Endothelial cell of umbilical vein (primary cell): ENCODE data around the gene CDC26. TPM values are rescaled to one million over a fixed set of nuclear protein-coding genes. Genes with fewer than 3 reads are reported as not detected.

Experiments
- BruUV-seq: library from RNA; stranded (reverse); fragments of 400-500 nt; replicated peaks from 2 replicates; lab custom pipeline; 2021; lab: Mats Ljungman, UMichigan
- CTCF ChIA-PET: fragments of 300-600, 350-600 bp; sonication (Branson Sonifier 250); formaldehyde crosslinking; loops from one replicate; lab custom pipeline; 2021; ENCODE audit warnings: antibody characterized with exemption, inconsistent platforms; lab: Charles Lee
- POLR2A ChIA-PET: fragments of 300-600, 350-600 bp; sonication (Branson Sonifier 250); formaldehyde crosslinking; loops from one replicate; lab custom pipeline; 2021; ENCODE audit warnings: antibody characterized with exemption, inconsistent platforms; lab: Charles Lee
- DNase-seq: peaks from one replicate; pipeline ENCODE4 v3.0.0-alpha.2; 2011; ENCODE audit warnings: low read depth, low spot score
- FAIRE-seq: peaks from 2 replicates; lab custom pipeline; 2011; peaks lifted over from hg19 to GRCh38; lab: Jason Lieb, UNC
- H2AFZ ChIP-seq: 2 replicates; pipeline ENCODE4 v1.6.0; 2012; ENCODE audit warnings: low read depth, low read length, control low read depth, inconsistent platforms
- H3K27ac ChIP-seq: 2 replicates; pipeline ENCODE4 v1.5.1; 2011; ENCODE audit warnings: low read depth, mild to moderate bottlenecking, control low read depth, low read length, moderate library complexity; ENCODE audit not compliant: insufficient read depth
- H3K27me3 ChIP-seq, 2 experiments: 2 replicates each; pipeline versions ENCODE4 v1.6.0 to v1.6.1; 2011; ENCODE audit warnings: low read length in 2 of 2, mixed read lengths in 1 of 2; ENCODE audit not compliant: control insufficient read depth in 2 of 2, insufficient read depth in 2 of 2
- H3K36me3 ChIP-seq, 2 experiments: 2 replicates in 1 of 2; 3 replicates in 1 of 2; pipeline ENCODE4 v1.5.1; 2011; ENCODE audit warnings: low read length in 2 of 2, mild to moderate bottlenecking in 1 of 2, moderate library complexity in 1 of 2; ENCODE audit not compliant: control insufficient read depth in 2 of 2, insufficient read depth in 2 of 2; ENCODE audit errors: extremely low read depth in 1 of 2
- H3K4me1 ChIP-seq: 3 replicates; pipeline ENCODE4 v1.5.1; 2011; ENCODE audit warnings: mild to moderate bottlenecking, low read length; ENCODE audit not compliant: control insufficient read depth, insufficient read depth; ENCODE audit errors: extremely low read depth
- H3K4me2 ChIP-seq: 2 replicates; pipeline ENCODE4 v1.6.1; 2011; ENCODE audit warnings: low read length, control low read depth, mixed read lengths; ENCODE audit not compliant: insufficient read depth
- H3K4me3 ChIP-seq, 3 experiments: fragments of 200-600 bp in 1 of 3; sonication (generic), shearing (Covaris generic) in 1 of 3; replicated peaks in 1 of 3; 2 replicates each; pipeline ENCODE4 v1.5.1; 2011 to 2016; ENCODE audit warnings: control low read depth in 3 of 3, low read length in 3 of 3, mild to moderate bottlenecking in 2 of 3, inconsistent platforms in 1 of 3, low read depth in 1 of 3, moderate library complexity in 1 of 3; ENCODE audit not compliant: insufficient read depth in 1 of 3
- H3K79me2 ChIP-seq: 2 replicates; pipeline ENCODE4 v1.6.0; 2012; ENCODE audit warnings: low read length, inconsistent platforms; ENCODE audit not compliant: control insufficient read depth, insufficient read depth
- H3K9ac ChIP-seq: replicated peaks from 2 replicates; pipeline ENCODE3; 2011; ENCODE audit warnings: low read length, control low read depth; ENCODE audit not compliant: insufficient read depth; ENCODE audit errors: extremely low read depth
- H3K9me1 ChIP-seq: replicated peaks from 3 replicates; pipeline ENCODE4 v1.6.0; 2011; ENCODE audit warnings: mild to moderate bottlenecking, low read length; ENCODE audit not compliant: control insufficient read depth, insufficient read depth; ENCODE audit errors: extremely low read depth
- H3K9me3 ChIP-seq: replicated peaks from 2 replicates; pipeline ENCODE4 v1.5.1; 2012; ENCODE audit warnings: low read length, inconsistent platforms; ENCODE audit not compliant: control insufficient read depth, insufficient read depth
- H4K20me1 ChIP-seq: replicated peaks from 2 replicates; pipeline ENCODE3; 2011; ENCODE audit warnings: mild to moderate bottlenecking, low read length; ENCODE audit not compliant: control insufficient read depth, insufficient read depth; ENCODE audit errors: extremely low read depth
- EZH2 ChIP-seq: IDR thresholded peaks from 2 replicates; pipeline ENCODE4 v1.6.1; 2012; ENCODE audit warnings: borderline replicate concordance, low read depth, mild to moderate bottlenecking, moderate library complexity, low read length, inconsistent platforms; ENCODE audit not compliant: severe bottlenecking
- FOS ChIP-seq: IDR thresholded peaks from 2 replicates; pipeline ENCODE4 v1.6.1; 2011; ENCODE audit warnings: mild to moderate bottlenecking, low read length, moderate library complexity, borderline replicate concordance; ENCODE audit not compliant: insufficient read depth
- GATA2 ChIP-seq: IDR thresholded peaks from 2 replicates; pipeline ENCODE4 v1.7.0; 2011; ENCODE audit warnings: low read depth, mild to moderate bottlenecking, moderate library complexity, mixed read lengths, low read length; ENCODE audit not compliant: insufficient read length, insufficient read depth
- JUN ChIP-seq: IDR thresholded peaks from 2 replicates; pipeline ENCODE4 v1.6.1; 2011; ENCODE audit warnings: borderline replicate concordance, low read depth; ENCODE audit not compliant: insufficient read length, insufficient read depth
- MYC ChIP-seq: IDR thresholded peaks from one replicate; pipeline ENCODE4 v1.6.1; 2011; ENCODE audit warnings: mild to moderate bottlenecking, low read depth, low read length
- POLR2A ChIP-seq: IDR thresholded peaks from 2 replicates; pipeline ENCODE4 v1.6.1; 2012; ENCODE audit warnings: low read depth, mild to moderate bottlenecking, control low read depth, low read length
- POLR2AphosphoS5 ChIP-seq: IDR thresholded peaks from 2 replicates; pipeline ENCODE4 v1.6.1; 2012; ENCODE audit warnings: low read depth, mild to moderate bottlenecking, control low read depth, low read length, moderate library complexity; ENCODE audit not compliant: insufficient read depth
- dilution Hi-C: fragments of 300-500 bp; cut with MboI; formaldehyde crosslinking; loops from one replicate; pipeline ENCODE4 v1.15.0; 2019; ENCODE audit warnings: low sequenced_read_pairs; ENCODE audit not compliant: extremely low pct_ligation_motif_present
- intact Hi-C: fragments of 100-400 bp; cut with micrococcal nuclease; formaldehyde crosslinking; loops from one replicate; pipeline ENCODE4 v1.10.0; 2022
- polyA plus RNA-seq, 4 experiments: library from polyadenylated mRNA; depleted of rRNA in 3 of 4; stranded (reverse) in 3 of 4; unstranded in 1 of 4; fragments of >200 nt; gene quantifications; 2 replicates each; pipeline versions ENCODE4 v1.2.1 to v1.2.3, GENCODE V29; 2011 to 2012; ENCODE audit warnings: missing spikeins in 1 of 4
- total RNA-seq: library from RNA; stranded (reverse); gene quantifications from 2 replicates; pipeline ENCODE4 v1.2.3, GENCODE V29; 2021
- TF ChIP-seq, protein P1 (sequence below): IDR thresholded peaks from 2 replicates; pipeline ENCODE4 v1.6.1; 2011; ENCODE audit not compliant: insufficient read depth, insufficient read length
- TF ChIP-seq, protein P2 (sequence below), 2 donors: IDR thresholded peaks; 1 replicate in 1 of 2; 2 replicates in 1 of 2; pipeline ENCODE4 v1.5.1; 2011; ENCODE audit warnings: low read length in 2 of 2, mild to moderate bottlenecking in 2 of 2, moderate library complexity in 2 of 2, control low read depth in 1 of 2, inconsistent platforms in 1 of 2, low read depth in 1 of 2; ENCODE audit not compliant: insufficient read depth in 1 of 2; ENCODE audit errors: extremely low read depth in 1 of 2

CDC26 gene
- total and polyA plus RNA-seq, 2 donors (not counting 3 experiments of a cell fraction or from before 2014, with no cell fraction given): 25.7 to 36.9 TPM

DNA sequence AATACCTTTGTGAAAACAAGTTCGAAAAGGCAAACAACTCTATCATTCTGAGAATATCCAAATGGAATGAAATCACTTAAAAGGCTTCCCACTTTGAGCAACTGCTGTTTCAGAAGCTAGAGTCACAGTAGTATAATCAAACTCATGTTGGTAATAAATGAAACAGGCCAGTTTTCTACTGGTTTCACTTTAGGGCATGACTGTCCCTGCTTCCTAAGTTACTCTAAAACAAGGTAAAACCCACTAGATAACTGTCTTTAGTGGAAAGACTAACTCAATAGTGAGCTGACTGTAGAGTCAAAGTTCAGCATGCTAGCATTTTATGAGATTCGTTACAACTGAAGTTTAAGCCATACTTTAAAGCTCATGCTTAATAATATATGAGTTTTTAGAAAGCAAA, 6.0 kb downstream of the CDC26 start:
- H3K4me3 ChIP-seq: no peak overlapping the region
- no peak overlapping the region for H3K27ac ChIP-seq
- POLR2A ChIA-PET: no interaction called here
- no peaks in the 10 kb centered on the region for H3K9me3 ChIP-seq
- BruUV-seq: no TSS peak
- H3K79me2 ChIP-seq: peaks cover 5% of the 10 kb centered on the region
- H4K20me1 ChIP-seq: no peaks in the 10 kb centered on the region
- no peaks in the 10 kb centered on the region for H3K27me3 ChIP-seq
- intact Hi-C loops: no loop called here
- no peak overlapping the region for H2AFZ ChIP-seq
- DNase-seq: no peak
- TF ChIP-seq, protein P1, sequence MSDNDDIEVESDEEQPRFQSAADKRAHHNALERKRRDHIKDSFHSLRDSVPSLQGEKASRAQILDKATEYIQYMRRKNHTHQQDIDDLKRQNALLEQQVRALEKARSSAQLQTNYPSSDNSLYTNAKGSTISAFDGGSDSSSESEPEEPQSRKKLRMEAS: no peak
- TF ChIP-seq POLR2A: no peak
- TF ChIP-seq EZH2: no peak
- no peak overlapping the region for H3K9ac ChIP-seq
- dilution Hi-C loops: no loop called here
- FAIRE-seq: no peak
- H3K4me1 ChIP-seq: peaks cover 4% of the 10 kb centered on the region
- CTCF ChIA-PET: interaction anchor here (1.0 kb wide), 1 partner anchor 12 kb away, joined by 3 read pairs; no protein-coding TSS in a partner anchor
- H3K9me1 ChIP-seq: no peaks in the 10 kb centered on the region
- no peak overlapping the region for H3K4me2 ChIP-seq
- peaks cover 13 to 19% of the 10 kb centered on the region in 2 experiments for H3K36me3 ChIP-seq

DNA sequence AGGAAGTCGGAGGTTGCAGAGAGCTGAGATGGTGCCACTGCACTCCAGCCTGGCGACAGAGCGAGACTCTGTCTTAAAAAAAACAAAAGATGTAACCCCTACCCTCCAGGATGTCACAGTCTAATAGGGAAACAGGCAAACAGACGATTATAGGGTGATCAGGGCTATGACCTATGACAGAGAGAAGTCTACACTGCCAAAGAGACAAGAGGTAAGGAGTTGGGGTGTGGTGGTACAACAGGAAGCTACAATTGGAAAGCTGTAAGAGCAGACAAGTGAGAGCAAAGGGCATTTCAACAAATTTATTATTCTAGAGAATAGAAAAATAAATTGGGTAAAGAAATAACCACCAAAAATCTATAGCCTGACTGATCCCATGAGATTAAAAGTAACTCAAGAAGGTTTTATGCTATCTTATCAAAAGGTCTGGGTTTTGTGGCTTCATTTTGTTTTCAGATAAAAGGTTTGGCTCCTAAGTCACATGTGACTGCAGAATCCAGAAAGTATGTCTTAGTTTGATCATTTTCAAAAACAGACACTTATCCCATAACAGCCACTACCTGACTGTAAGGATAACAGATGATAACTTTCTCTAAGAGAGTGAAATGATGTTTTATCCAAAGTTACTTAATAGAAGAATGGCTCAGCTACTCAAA, 7.3 kb downstream of the CDC26 start:
- intact Hi-C loops (no loop called here), dilution Hi-C loops (no loop called here)
- H3K27ac ChIP-seq: no peak overlapping the region
- TF ChIP-seq EZH2: no peak
- TF ChIP-seq MYC: no peak
- no peak for TF ChIP-seq FOS
- TF ChIP-seq, protein P1: no peak
- TF ChIP-seq JUN: no peak
- no peak for TF ChIP-seq POLR2AphosphoS5
- TF ChIP-seq, protein P2, sequence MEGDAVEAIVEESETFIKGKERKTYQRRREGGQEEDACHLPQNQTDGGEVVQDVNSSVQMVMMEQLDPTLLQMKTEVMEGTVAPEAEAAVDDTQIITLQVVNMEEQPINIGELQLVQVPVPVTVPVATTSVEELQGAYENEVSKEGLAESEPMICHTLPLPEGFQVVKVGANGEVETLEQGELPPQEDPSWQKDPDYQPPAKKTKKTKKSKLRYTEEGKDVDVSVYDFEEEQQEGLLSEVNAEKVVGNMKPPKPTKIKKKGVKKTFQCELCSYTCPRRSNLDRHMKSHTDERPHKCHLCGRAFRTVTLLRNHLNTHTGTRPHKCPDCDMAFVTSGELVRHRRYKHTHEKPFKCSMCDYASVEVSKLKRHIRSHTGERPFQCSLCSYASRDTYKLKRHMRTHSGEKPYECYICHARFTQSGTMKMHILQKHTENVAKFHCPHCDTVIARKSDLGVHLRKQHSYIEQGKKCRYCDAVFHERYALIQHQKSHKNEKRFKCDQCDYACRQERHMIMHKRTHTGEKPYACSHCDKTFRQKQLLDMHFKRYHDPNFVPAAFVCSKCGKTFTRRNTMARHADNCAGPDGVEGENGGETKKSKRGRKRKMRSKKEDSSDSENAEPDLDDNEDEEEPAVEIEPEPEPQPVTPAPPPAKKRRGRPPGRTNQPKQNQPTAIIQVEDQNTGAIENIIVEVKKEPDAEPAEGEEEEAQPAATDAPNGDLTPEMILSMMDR (IDR thresholded peaks at IDR 0.05; ENCODE audit: extremely low read depth in 1 of 2, insufficient read depth in 1 of 2, low read depth in 1 of 2, low read length in 2 of 2): no peak
- no peak for TF ChIP-seq POLR2A
- no peak for TF ChIP-seq GATA2
- H3K9ac ChIP-seq: no peak overlapping the region
- no peaks in the 10 kb centered on the region for H4K20me1 ChIP-seq
- no peak for FAIRE-seq
- CTCF ChIA-PET: no interaction called here
- H3K4me1 ChIP-seq: no peaks in the 10 kb centered on the region
- DNase-seq: no peak
- BruUV-seq: no TSS peak
- no peaks in the 10 kb centered on the region for H3K27me3 ChIP-seq
- POLR2A ChIA-PET: no interaction called here
- H3K4me3 ChIP-seq: no peak overlapping the region
- H3K79me2 ChIP-seq: no peaks in the 10 kb centered on the region
- H3K9me1 ChIP-seq: no peaks in the 10 kb centered on the region
- H2AFZ ChIP-seq: no peak overlapping the region
- H3K36me3 ChIP-seq: peaks cover 13 to 19% of the 10 kb centered on the region in 2 experiments
- H3K9me3 ChIP-seq: no peaks in the 10 kb centered on the region
- H3K4me2 ChIP-seq: no peak overlapping the region
